ENCODE measurements around the gene TYRO3. TPM values are rescaled to one million over a fixed set of nuclear protein-coding genes. Genes with fewer than 3 reads are reported as not detected.
"Not testable (repeated sequence)": the region's sequence is repeated elsewhere in the genome, so short reads cannot be mapped to it uniquely, and the experiment has no call there.

Gene TYRO3
- total RNA-seq, 2 experiments from 2014 or later = 0.42 to 0.47 TPM

- TF ChIP-seq, protein P1, sequence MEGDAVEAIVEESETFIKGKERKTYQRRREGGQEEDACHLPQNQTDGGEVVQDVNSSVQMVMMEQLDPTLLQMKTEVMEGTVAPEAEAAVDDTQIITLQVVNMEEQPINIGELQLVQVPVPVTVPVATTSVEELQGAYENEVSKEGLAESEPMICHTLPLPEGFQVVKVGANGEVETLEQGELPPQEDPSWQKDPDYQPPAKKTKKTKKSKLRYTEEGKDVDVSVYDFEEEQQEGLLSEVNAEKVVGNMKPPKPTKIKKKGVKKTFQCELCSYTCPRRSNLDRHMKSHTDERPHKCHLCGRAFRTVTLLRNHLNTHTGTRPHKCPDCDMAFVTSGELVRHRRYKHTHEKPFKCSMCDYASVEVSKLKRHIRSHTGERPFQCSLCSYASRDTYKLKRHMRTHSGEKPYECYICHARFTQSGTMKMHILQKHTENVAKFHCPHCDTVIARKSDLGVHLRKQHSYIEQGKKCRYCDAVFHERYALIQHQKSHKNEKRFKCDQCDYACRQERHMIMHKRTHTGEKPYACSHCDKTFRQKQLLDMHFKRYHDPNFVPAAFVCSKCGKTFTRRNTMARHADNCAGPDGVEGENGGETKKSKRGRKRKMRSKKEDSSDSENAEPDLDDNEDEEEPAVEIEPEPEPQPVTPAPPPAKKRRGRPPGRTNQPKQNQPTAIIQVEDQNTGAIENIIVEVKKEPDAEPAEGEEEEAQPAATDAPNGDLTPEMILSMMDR (IDR thresholded peaks at IDR 0.05) = no peak
- CTCF ChIA-PET = interaction anchor here (0.8 to 1.8 kb wide), 5 partner anchors 18 to 120 kb away, joined by 3 to 10 read pairs (median 4); partner anchors contain the start of gene MGA
- Histone ChIP-seq H3K9me3 (ENCODE audit: control insufficient read depth in 1 of 2, insufficient read depth in 1 of 2, low read length in 2 of 2) (no peaks in the 10 kb centered on the region), H3K36me3 (ENCODE audit: insufficient read depth, low read length) (no peaks in the 10 kb centered on the region), H3K4me1 (ENCODE audit: insufficient read depth, low read length) (peaks cover 9% of the 10 kb centered on the region), H3K4me3 (ENCODE audit: low read length) (peak overlapping the region; percentile 34), H3K27me3 (ENCODE audit: control insufficient read depth in 1 of 2, insufficient read depth in 2 of 2, low read length in 2 of 2) (peaks cover 14 to 22% of the 10 kb centered on the region in 2 experiments), H3K27ac (ENCODE audit: low read depth in 1 of 2, low read length in 2 of 2) (no peak overlapping the region)
- Mint-ChIP-seq H3K9me3 (no peaks in the 10 kb centered on the region), H3K4me1 (ENCODE audit: low read depth) (peaks cover 10% of the 10 kb centered on the region), H3K27me3 (peaks cover 56% of the 10 kb centered on the region), H3K36me3 (ENCODE audit: low read depth) (no peaks in the 10 kb centered on the region), H3K4me3 (peak overlapping the region; percentile 76), H3K27ac (no peak overlapping the region)
- POLR2A ChIA-PET = interaction anchor here (0.6 kb wide), 1 partner anchor 120 kb away, joined by 4 read pairs; no protein-coding TSS in a partner anchor
- intact Hi-C loops (cut with DNase I, micrococcal nuclease) = loop anchor here (5.0 to 10.0 kb wide), 2 partner anchors 118 to 121 kb away; no protein-coding TSS in a partner anchor
- ATAC-seq (ENCODE audit: poor library complexity) = peak; percentile 73
- peak in 8 of 14 experiments; percentile 3 to 52 (median 20) for DNase-seq
Observed at GRCh38 chr15:41585127-41586047, 26.4 kb downstream of the TYRO3 start.

GRCh38 chr15:41586531-41587282 lies 27.7 kb downstream of the TYRO3 start:
- POLR2A ChIA-PET; H3K4me3 ChIP-seq (ENCODE audit: low read length); DNase-seq; H3K9me3 Mint-ChIP-seq; H3K4me3 Mint-ChIP-seq; H3K9me3 ChIP-seq (ENCODE audit: control insufficient read depth in 1 of 2, insufficient read depth in 1 of 2, low read length in 2 of 2); ATAC-seq (ENCODE audit: poor library complexity); H3K4me1 ChIP-seq (ENCODE audit: insufficient read depth, low read length); H3K36me3 ChIP-seq (ENCODE audit: insufficient read depth, low read length); H3K36me3 Mint-ChIP-seq (ENCODE audit: low read depth); H3K27ac ChIP-seq (ENCODE audit: low read depth in 1 of 2, low read length in 2 of 2); H3K27ac Mint-ChIP-seq: not testable (repeated sequence)
- Mint-ChIP-seq H3K4me1 (ENCODE audit: low read depth) (peaks cover 10% of the 10 kb centered on the region), H3K27me3 (peaks cover 56% of the 10 kb centered on the region)
- peaks cover 14 to 22% of the 10 kb centered on the region in 2 experiments for H3K27me3 ChIP-seq (ENCODE audit: control insufficient read depth in 1 of 2, insufficient read depth in 2 of 2, low read length in 2 of 2)
- CTCF ChIA-PET = interaction anchor here (0.7 to 1.8 kb wide), 3 partner anchors 22 to 121 kb away, joined by 3 to 6 read pairs (median 3); no protein-coding TSS in a partner anchor
- intact Hi-C loops (cut with DNase I, micrococcal nuclease) = loop anchor here (5.0 to 10.0 kb wide), 2 partner anchors 119 to 122 kb away; no protein-coding TSS in a partner anchor

DNA sequence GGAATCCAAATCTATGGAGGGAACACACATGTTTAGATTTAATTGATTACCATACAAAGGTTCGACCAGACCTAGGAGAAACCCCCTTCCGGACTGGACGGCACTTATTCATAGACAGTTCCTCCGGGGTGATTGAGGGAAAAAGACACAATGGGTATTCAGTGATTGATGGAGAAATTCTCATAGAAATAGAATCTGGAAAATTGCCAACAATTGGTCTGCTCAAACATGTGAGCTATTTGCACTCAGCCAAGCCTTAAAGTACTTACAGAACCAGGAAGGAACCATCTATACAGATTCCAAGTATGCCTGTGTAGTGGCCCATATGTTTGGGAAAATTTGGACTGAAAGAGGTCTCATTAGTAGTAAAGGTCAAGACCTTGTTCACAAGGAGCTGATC lies 30.0 kb downstream of the TYRO3 start:
- H3K4me3 Mint-ChIP-seq; ATAC-seq (ENCODE audit: poor library complexity); H3K4me1 ChIP-seq (ENCODE audit: insufficient read depth, low read length); H3K9me3 Mint-ChIP-seq; H3K36me3 ChIP-seq (ENCODE audit: insufficient read depth, low read length); H3K4me3 ChIP-seq (ENCODE audit: low read length); H3K9me3 ChIP-seq (ENCODE audit: control insufficient read depth in 1 of 2, insufficient read depth in 1 of 2, low read length in 2 of 2); DNase-seq; H3K27ac ChIP-seq (ENCODE audit: low read depth in 1 of 2, low read length in 2 of 2); H3K36me3 Mint-ChIP-seq (ENCODE audit: low read depth); CTCF ChIA-PET; H3K27ac Mint-ChIP-seq; POLR2A ChIA-PET: not testable (repeated sequence)
- intact Hi-C loops (cut with DNase I, micrococcal nuclease) = loop anchor here (5.0 to 10.0 kb wide), 2 partner anchors 122 to 124 kb away; no protein-coding TSS in a partner anchor
- Mint-ChIP-seq H3K4me1 (ENCODE audit: low read depth) (peaks cover 10% of the 10 kb centered on the region), H3K27me3 (peaks cover 41% of the 10 kb centered on the region)
- H3K27me3 ChIP-seq (ENCODE audit: control insufficient read depth in 1 of 2, insufficient read depth in 2 of 2, low read length in 2 of 2) = peaks cover 9 to 14% of the 10 kb centered on the region in 2 experiments

- H3K27ac ChIP-seq (ENCODE audit: low read depth in 1 of 2, low read length in 2 of 2); ATAC-seq (ENCODE audit: poor library complexity); H3K9me3 ChIP-seq (ENCODE audit: control insufficient read depth in 1 of 2, insufficient read depth in 1 of 2, low read length in 2 of 2); DNase-seq; H3K9me3 Mint-ChIP-seq; H3K4me1 ChIP-seq (ENCODE audit: insufficient read depth, low read length); POLR2A ChIA-PET; H3K36me3 ChIP-seq (ENCODE audit: insufficient read depth, low read length); H3K36me3 Mint-ChIP-seq (ENCODE audit: low read depth); H3K4me3 Mint-ChIP-seq; H3K27ac Mint-ChIP-seq; H3K4me3 ChIP-seq (ENCODE audit: low read length); H3K4me1 Mint-ChIP-seq (ENCODE audit: low read depth): not testable (repeated sequence)
- CTCF ChIA-PET = interaction anchor here (1.3 kb wide), 1 partner anchor 32 kb away, joined by 3 read pairs; no protein-coding TSS in a partner anchor
- peaks cover 40% of the 10 kb centered on the region for H3K27me3 Mint-ChIP-seq
- peaks cover 9 to 12% of the 10 kb centered on the region in 2 experiments for H3K27me3 ChIP-seq (ENCODE audit: control insufficient read depth in 1 of 2, insufficient read depth in 2 of 2, low read length in 2 of 2)
- intact Hi-C loops (cut with DNase I, micrococcal nuclease) = loop anchor here (5.0 to 10.0 kb wide), 2 partner anchors 122 to 125 kb away; no protein-coding TSS in a partner anchor
Observed at GRCh38 chr15:41589571-41589970, 30.6 kb downstream of the TYRO3 start.

- H3K4me3 ChIP-seq (ENCODE audit: low read length); intact Hi-C loops (cut with DNase I, micrococcal nuclease); H3K36me3 Mint-ChIP-seq (ENCODE audit: low read depth); H3K4me3 Mint-ChIP-seq; H3K27ac ChIP-seq (ENCODE audit: low read depth in 1 of 2, low read length in 2 of 2); H3K9me3 ChIP-seq (ENCODE audit: control insufficient read depth in 1 of 2, insufficient read depth in 1 of 2, low read length in 2 of 2); POLR2A ChIA-PET; DNase-seq; H3K27ac Mint-ChIP-seq; H3K36me3 ChIP-seq (ENCODE audit: insufficient read depth, low read length); H3K9me3 Mint-ChIP-seq; H3K4me1 Mint-ChIP-seq (ENCODE audit: low read depth); H3K4me1 ChIP-seq (ENCODE audit: insufficient read depth, low read length); H3K27me3 ChIP-seq (ENCODE audit: control insufficient read depth in 1 of 2, insufficient read depth in 2 of 2, low read length in 2 of 2); ATAC-seq (ENCODE audit: poor library complexity): not testable (repeated sequence)
- CTCF ChIA-PET = interaction anchor here (0.8 to 1.2 kb wide), 2 partner anchors 13 to 33 kb away, joined by 4 read pairs; no protein-coding TSS in a partner anchor
- H3K27me3 Mint-ChIP-seq = peaks cover 32% of the 10 kb centered on the region
Observed at GRCh38 chr15:41591217-41591616, 32.2 kb downstream of the TYRO3 start.
